ENCODE data around the gene PAPLN.

The PAPLN gene

DNA sequence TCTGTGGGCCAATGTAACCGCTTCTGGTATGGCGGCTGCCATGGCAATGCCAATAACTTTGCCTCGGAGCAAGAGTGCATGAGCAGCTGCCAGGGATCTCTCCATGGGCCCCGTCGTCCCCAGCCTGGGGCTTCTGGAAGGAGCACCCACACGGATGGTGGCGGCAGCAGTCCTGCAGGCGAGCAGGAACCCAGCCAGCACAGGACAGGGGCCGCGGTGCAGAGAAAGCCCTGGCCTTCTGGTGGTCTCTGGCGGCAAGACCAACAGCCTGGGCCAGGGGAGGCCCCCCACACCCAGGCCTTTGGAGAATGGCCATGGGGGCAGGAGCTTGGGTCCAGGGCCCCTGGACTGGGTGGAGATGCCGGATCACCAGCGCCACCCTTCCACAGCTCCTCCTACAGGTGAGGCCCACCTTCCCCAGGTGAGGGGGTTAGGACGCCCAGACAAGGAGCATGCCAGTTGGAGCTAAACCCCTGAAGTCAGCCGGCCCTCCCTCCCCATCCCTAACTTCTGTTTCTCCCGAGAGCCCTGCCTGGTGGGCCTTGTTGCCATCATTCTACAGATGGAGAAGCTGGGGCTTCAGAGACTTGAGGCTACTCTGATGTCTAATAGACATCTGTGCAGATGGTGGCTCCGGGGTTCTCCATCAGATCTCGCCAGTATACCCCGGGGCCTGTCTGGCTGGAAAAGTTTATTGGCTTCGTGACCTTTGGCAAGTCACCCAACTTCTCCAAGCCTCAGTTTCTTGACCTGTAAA is 25.3 kb downstream of the PAPLN start:
- DNase-seq: no peak

DNA sequence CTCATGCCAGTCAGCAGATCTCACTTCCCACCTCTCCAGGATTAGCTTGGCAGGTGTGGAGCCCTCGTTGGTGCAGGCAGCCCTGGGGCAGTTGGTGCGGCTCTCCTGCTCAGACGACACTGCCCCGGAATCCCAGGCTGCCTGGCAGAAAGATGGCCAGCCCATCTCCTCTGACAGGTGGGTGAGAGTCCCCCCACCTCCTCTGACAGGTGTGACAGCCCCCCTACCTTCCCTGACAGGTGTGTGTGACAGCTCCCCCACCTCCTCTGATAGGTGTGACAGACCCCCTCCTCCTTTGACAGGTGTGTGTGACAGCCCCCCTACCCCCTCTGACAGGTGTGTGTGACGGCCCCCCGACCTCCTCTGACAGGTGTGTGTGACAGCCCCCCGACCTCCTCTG is 26.3 kb downstream of the PAPLN start:
- no peak for DNase-seq

DNA sequence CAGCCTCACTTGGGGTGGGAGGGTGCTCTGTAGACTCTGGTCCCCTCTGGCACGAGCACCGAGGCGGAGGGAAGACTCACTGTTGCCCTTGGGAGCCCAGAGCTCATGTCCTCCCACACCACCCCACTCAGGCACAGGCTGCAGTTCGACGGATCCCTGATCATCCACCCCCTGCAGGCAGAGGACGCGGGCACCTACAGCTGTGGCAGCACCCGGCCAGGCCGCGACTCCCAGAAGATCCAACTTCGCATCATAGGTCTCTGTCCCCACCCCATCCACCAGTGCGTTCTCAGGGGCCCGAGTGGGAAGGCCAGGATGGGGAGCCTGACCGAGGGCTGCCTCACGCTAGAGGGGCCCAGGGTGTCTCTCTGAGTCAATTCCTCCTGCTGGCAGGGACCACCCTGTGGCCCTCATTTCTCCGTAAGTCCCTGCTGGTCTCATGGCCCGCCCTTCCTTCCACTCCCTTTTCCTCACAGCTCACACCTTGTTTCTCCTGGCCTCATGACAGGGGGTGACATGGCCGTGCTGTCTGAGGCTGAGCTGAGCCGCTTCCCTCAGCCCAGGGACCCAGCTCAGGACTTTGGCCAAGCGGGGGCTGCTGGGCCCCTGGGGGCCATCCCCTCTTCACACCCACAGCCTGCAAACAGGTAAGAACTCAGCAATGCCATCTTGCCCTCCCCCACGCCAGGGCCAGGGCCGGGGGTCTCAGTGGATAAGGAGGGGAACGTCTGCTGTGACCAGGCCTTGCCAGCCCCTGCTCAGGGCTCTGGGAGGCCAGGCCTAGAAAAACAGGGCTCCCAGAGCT is 27.0 kb downstream of the PAPLN start:
- no peak for DNase-seq

DNA sequence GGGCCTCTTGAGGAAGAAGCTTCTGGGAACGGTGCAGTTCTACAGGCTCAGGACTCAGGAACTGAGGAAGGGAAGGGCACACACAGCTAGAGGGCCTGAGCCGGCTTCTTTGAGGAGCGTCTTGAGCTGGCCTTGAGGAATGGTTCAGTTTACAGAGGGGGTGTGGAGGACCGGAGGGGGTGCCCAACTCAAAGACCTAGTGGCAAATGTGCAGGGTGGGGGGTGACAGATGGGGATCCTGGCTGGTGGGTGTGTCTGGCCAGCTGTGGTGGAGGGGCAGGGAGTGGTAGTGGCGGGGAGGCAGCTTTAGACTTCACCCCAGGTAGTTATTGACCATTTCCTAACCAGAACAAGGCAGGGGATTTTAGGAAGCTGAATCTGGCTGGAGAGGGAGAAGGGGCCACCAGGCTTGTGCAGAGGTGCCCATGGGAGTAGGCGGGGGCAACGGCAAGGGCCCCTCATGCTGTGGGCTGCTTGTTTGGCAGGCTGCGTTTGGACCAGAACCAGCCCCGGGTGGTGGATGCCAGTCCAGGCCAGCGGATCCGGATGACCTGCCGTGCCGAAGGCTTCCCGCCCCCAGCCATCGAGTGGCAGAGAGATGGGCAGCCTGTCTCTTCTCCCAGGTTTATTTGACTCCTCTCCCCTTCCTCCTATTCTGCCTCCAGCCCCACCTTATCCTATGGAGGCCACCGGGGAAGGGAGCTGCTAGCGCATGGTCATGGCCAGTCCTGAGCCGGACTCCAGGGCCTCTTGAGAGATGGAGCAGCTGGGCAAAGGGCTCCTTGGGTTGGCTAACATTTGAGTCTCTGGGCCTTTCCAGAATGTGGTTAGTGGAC is 27.8 kb downstream of the PAPLN start:
- DNase-seq: no peak

DNA sequence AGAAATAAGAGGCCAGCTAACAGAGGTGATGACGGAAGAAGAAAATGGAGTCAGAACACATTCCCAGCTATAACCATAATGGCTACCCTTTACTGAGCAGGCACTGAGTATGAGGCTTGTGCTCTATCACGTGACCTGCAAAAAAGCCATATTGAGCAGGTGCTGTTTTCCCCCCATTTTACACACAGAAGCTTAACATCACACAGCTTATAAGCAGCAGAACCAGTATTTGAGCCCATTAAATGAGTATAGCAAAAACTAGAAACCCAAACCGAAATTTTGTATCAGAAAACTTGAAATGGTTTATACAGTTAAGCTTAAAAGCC is 28.4 kb downstream of the PAPLN start:
- DNase-seq: no peak

DNA sequence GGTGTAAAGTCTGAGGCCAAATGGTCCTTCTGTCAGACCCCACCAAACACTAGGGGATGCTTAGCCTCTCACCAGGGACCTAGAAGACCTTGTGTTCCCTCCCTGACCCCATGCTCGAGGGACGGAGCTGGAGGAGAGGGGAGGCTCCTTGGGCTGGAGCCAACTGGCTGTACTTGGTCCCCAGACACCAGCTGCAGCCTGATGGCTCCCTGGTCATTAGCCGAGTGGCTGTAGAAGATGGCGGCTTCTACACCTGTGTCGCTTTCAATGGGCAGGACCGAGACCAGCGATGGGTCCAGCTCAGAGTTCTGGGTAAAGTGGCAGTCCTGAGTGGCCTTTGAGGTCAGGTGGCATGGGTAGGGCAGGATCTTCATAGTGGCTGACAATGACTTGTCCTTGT is 29.0 kb downstream of the PAPLN start:
- no peak for DNase-seq

DNA sequence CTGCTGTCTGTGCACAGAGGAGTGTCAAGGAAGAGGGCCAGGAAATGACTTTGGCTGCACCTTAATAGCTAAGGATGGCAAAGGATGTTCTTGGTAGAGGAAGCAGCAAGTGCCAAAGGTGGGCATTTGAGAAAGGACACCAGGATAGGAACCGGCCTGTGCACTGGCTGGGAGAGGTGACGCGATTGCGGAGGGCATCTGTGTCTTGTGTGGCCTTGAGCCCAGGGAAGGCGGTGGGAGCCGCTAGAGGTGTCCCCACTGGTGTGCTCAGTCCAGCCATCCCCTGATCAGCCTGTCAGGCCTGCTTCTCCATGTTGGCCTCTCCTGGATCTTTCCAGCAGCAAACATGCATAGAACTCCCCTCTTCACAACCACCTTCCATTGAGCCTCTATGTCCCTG is 30.2 kb downstream of the PAPLN start:
- DNase-seq: no peak

DNA sequence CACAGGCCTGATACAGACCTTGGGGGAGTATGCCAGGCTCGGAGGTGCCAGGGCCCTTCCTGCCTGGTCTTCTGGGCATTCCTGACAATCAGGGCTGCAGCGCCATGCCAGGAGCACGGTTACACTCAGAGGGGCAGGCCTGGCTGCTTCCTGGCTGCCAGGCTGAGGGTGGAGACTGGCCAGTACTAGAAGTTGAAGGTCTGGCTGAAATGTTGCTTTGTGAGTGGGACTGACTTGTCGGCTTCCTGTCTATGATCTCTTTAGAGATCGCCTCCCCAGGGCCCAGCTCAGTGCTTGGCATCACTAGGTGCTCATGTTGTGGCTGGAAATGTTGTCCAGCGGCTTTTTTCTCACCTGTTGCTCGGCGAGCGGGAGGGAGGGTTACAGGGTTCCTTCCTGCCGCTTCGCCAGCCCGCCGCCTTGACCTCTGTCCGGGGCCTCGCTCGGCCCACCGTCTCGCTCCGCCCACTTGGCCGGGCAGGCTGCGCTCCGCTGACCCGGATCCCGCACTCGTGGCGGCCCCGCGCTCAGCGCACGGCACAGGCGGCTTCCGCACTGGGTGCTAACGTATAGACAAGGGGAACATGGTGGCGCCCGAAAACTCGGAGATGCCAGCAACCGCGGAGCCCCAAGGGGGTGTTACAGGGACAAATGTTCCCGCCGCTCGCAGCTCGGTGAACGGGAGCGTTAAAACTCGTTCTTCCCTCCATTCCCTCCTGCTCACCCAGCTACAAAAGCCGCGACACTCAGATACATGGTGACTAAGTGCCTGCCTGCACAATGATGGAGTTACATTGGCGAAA is 32.6 kb downstream of the PAPLN start:
- DNase-seq: no peak

DNA sequence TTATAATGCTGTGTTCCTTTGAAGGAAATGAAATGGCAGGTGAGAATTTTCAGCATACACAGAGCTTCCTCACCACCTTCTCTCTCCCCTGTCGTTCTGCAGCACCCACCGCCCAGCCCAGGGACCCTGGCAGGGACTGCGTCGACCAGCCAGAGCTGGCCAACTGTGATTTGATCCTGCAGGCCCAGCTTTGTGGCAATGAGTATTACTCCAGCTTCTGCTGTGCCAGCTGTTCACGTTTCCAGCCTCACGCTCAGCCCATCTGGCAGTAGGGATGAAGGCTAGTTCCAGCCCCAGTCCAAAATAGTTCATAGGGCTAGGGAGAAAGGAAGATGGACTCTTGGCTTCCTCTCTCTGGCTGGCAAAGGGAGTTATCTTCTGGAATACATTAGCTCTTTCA is 35.1 kb downstream of the PAPLN start:
- DNase-seq: no peak

DNA sequence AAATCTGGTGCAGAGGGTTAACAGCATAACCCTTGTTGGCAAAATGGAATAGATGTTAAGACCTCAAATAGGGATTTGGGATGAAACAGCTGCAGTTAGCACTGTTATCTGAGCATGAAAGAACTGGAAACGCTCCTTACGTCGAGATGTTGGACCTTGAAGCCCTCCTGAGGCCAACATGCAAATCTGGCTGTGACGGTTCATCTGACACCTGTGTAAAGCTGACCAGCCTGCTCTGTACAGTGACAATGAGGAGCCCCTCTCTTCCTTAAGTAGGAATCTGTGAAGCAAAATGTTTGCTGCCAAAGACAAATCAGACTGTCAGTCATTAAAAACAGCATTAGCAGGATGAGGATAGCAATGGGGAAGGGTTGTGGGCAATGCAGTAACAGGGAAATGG is 36.5 kb downstream of the PAPLN start:
- DNase-seq: no peak

DNA sequence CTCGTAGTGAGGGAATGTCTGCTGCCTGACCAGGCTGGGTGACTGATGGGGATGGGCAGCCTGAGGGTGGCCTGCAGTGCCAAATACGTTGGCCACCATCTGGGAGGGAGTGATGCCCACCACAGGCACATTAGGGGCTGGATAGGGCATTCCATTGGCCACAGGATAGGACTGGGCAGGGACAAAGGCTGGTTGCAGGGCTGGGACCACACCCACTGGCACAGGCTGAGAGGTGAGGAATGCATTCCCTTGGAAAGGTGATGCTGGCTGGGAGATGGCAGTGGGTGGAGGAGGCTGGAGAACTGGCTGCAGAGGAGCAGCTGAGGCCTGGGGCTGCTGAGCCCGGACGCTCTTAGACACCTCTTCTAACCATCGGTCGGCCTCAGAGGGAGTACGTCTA is 39.5 kb downstream of the PAPLN start:
- DNase-seq: no peak

DNA sequence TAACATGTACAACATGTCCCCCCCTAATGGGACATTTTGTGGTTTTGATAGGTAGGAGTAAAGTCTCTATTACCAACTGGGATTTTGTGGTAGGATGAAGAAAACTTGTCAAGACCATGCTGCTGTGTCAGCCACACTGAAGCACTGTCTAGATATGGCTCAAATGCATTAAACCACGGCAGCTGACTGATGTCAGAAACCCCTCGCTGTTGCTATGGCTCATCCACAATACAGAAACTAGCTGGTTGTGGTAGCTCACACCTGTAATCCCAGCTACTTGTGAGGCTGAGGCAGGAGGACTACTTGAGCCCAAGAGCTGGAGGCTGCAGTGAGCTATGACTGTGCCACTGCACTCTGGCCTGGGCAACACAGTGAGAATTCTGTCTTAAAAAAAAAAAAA is 40.1 kb downstream of the PAPLN start:
- no peak for DNase-seq

DNA sequence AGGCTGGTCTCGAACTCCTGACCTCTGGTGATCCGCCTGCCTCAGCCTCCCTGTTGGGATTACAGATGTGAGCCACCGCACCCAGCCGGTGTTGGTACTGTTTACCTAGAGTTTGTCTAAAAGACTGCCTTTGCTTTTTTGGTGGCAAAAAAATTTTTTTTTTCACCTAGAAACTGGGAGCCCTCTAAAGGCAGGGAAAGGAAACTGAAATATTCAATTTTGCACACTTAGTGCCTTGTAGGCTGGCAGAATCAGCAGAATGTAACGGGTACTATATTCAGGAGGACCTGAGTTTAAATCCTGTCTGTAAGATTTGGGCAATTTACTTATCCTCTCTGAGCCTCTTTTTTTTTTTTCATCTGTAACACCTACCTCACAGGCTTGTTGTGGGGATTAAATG is 43.6 kb downstream of the PAPLN start:
- DNase-seq: no peak

DNA sequence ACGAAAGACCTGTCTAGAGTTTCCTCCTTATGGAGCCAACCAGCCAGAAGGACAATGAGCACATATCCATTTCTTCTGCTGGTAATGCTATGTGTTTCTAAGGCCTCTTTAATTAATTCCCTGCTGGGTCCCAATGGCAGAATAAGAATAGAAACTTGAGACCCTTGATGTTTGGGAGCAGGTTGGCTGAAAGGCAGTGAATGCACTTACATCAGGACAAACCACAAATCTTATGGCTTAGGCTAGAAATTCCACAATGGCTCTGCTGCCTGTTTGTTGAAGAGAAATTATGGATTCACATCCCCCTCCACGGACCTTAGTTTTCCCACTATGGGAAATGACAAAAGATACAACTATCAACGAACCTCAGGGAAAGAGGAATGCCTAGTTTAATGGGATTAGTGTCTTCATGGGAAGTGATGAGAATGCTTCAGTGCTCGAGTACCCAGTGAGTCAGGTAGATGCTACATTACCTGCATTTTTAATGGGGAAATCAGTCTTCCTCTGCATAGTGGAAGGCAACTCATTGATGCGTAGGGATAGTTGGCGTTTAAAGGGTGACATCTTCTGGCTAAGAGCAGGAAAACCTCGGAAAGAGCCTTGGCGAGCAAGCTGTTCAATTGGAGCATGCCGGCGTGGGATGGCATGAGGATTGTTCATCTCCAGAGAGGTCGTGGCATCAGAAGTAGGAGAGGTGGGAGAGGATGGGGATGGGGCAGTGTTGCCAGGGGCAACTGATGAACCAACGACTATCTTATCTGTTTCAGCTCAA is 46.5 kb downstream of the PAPLN start:
- DNase-seq: no peak

DNA sequence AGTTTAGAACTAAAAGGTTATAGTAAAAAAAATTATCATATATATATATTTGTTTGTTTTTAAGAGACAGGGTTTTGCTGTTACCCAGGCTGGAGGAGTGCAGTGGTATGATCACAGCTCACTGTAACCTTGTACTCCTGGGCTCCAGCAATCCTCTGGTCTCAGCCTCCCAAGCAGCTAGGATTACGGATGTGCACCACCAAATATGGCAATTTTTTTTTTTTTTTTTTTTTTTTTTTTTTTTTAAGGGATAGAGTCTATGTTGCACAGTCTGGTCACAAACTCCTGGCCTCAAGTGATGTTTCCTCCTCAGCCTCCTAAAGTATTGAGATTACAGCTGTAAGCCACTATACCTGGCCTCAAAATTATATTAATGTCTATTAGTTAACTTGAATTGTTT is 48.7 kb downstream of the PAPLN start:
- DNase-seq: no peak

DNA sequence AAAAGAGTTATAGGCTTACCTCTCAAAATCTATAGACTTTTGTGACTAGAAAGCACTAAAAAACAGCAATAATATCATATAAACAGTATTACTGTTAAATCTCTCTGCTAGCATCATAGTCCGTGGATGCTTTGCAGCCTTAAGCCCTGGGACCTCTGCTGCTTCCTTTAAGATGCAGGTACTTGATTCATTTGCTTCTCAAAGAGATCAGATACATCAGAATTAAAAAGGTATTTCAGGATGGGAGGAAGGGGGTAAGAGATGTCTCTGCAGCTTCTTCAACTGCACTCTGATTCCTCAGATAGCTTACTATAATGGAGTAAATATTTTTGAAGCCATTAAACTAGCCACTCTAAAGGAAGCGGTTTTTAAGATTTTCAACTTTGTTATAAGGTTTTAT is 49.3 kb downstream of the PAPLN start:
- no peak for DNase-seq

DNA sequence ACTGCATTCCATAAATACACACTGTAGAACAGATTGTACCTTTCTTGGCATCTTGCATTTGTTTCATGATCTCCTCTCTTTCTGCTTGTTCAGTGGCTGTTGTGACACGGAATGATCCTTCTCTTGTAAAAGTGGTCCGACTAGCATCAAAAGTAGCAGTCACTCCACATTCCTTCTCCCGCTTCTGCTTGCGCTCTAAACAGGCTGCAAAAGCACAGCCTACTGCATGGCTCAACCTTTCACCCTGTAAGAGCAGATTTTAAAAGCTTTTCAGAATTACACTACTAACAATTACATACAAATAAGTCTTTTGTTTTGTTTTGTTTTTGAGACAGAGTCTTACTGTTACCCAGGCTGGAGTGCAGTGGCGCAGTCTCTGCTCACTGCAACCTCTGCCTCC is 49.8 kb downstream of the PAPLN start:
- no peak for DNase-seq

DNA sequence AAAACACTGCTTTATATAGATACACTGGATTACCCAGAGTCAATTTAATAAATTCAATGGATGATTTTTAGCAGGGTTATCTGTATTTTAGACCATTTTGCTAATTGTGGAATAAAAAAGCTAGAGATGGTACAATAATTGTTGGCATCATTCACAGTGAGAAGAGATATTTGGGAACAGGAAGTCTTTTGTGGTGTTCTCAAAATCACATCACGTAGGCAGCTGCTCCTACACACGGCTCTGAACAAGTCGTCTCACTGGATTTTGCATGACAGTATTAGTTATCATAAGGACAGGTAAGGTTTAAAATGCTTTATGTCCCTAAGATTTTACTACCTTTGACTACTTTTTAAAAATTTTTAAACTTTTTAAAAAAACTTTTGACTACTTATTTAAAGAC is 52.0 kb downstream of the PAPLN start:
- no peak for DNase-seq

DNA sequence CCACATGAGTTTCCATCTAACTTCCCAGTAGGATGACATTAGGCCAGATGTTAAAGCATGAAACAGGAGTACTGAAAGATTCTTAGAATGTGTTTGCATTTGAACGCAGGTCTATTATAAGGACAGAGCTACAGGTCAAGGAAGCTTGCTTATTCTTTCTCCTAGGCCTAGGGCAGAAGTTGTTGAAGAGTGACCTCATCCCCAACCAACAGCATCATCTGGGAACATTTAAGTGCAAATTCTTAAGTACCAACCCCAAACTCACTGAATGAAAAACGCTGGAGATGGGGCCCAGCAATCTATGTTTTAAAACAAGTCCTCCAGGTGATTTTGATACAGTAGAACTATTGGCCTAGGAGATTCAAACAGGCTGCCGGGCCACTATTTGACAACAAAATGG is 52.4 kb downstream of the PAPLN start:
- DNase-seq: no peak

DNA sequence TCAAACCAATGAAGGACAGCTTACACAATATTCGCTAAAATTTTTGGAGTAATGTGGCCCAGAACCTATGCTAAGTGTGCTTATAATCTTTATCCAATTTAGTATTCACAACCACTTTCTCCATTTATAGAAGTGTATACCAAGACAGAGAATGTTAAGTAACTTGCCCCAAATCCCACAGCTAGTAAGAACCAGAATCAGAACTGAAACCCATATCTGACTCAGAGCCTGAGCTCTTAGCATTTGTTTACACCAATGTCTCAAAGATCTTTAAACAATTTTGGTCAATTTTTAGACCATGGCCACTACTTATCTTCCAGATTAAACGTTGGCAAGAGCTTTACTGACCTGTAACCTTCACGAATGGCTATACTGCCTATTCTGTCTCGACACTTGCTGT is 53.0 kb downstream of the PAPLN start:
- DNase-seq: no peak

DNA sequence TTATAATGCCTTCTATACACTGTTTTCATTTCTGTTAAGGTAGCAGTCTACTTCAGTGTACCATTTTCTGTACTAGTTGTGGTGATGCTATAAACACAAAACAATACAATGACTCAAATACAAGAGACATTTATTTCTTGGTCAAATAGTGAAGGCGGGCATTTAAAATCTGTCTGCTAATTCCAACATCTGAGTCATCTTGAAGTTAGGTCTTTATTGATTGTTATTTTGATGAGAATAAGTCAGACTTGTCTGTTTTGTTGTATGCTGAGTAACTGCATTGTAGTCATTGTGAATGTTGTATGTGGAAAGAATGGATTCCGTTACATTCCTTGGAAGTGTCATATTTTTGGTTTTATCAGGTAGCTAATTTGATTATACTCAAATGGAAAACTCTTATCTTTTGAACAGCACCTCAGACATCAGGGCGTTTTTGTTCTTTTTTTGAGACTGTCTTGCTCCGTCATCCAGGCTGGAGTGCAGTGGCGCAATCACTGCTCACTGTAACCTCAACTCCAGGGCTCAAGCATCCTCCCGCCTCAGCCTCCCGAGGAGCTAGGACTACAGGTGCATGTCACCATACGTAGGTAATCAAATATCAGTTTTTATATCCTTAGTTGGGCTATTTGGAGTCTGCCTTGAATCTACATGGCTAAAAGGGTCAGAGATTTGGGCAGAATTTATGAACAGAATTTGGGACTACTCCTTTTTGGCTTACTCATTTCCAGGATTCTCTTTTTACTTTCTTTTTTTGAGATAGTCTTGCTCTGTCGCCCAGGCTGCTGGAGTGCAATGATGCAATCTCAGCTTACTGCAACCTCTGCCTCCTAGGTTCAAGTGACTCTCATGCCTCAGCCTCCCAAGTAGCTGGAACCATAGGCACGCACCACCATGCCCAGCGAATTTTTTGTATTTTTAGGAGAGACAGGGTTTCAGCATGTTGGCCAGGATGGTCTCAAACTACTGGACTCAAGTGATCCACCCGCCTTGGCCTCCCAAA is 56.8 kb downstream of the PAPLN start:
- no peak for DNase-seq
